NCI-H2196 treated with DMSO at 0.1 percent for 48 hours (cell line): Measurements from ENCODE around the gene UBA52.
"Not testable (repeated sequence)": the region's sequence is repeated elsewhere in the genome, so short reads cannot be mapped to it uniquely, and the experiment has no call there.

Experiments used
- DNase-seq: peaks from one replicate; lab custom pipeline; 2025; ENCODE audit not compliant: unreplicated experiment; lab: John Stamatoyannopoulos, UW

UBA52 gene

GRCh38 chr19:18571564-18572344 is at the start of gene UBA52:
UBA52 (plus strand) TSS chr19:18571857; CDS start chr19:18573301, 1,444 bp downstream.
- DNase-seq, result peak; percentile 96

- DNase-seq, result peak; percentile 99
Measured at GRCh38 chr19:18522124-18522861, 49.4 kb upstream of the UBA52 start.

GRCh38 chr19:18522862-18523440 is 48.7 kb upstream of the UBA52 start:
- DNase-seq, result not testable (repeated sequence)

GRCh38 chr19:18523841-18524240 is 47.8 kb upstream of the UBA52 start:
- no peak for DNase-seq

GRCh38 chr19:18526316-18526715 is 45.3 kb upstream of the UBA52 start:
- no peak for DNase-seq

- DNase-seq, result no peak
Measured at GRCh38 chr19:18529782-18530181, 41.9 kb upstream of the UBA52 start.

GRCh38 chr19:18531485-18531884 is 40.2 kb upstream of the UBA52 start:
- no peak for DNase-seq

GRCh38 chr19:18532168-18532890 is 39.3 kb upstream of the UBA52 start:
- no peak for DNase-seq

GRCh38 chr19:18533058-18533457 is 38.6 kb upstream of the UBA52 start:
- DNase-seq, result no peak

- DNase-seq, result no peak
Measured at GRCh38 chr19:18536475-18536874, 35.2 kb upstream of the UBA52 start.

- DNase-seq, result no peak
Measured at GRCh38 chr19:18537431-18537830, 34.2 kb upstream of the UBA52 start.

- no peak for DNase-seq
Measured at GRCh38 chr19:18538115-18538514, 33.5 kb upstream of the UBA52 start.

GRCh38 chr19:18539372-18539771 is 32.3 kb upstream of the UBA52 start:
- no peak for DNase-seq

- DNase-seq, result not testable (repeated sequence)
Measured at GRCh38 chr19:18540200-18540599, 31.5 kb upstream of the UBA52 start.

GRCh38 chr19:18541258-18541991 is 30.2 kb upstream of the UBA52 start:
- DNase-seq, result no peak

- DNase-seq, result no peak
Measured at GRCh38 chr19:18541992-18542940, 29.4 kb upstream of the UBA52 start.

- peak; percentile 74 for DNase-seq
Measured at GRCh38 chr19:18542941-18543813, 28.5 kb upstream of the UBA52 start, which contains the start of gene FKBP8. FKBP8 (minus strand) TSS chr19:18543573; CDS start chr19:18541970, 1,603 bp downstream.

GRCh38 chr19:18543814-18544475 is 27.7 kb upstream of the UBA52 start:
- DNase-seq, result peak; percentile 49
